Measurements from ENCODE around the gene OAS3.

Gene OAS3

DNA sequence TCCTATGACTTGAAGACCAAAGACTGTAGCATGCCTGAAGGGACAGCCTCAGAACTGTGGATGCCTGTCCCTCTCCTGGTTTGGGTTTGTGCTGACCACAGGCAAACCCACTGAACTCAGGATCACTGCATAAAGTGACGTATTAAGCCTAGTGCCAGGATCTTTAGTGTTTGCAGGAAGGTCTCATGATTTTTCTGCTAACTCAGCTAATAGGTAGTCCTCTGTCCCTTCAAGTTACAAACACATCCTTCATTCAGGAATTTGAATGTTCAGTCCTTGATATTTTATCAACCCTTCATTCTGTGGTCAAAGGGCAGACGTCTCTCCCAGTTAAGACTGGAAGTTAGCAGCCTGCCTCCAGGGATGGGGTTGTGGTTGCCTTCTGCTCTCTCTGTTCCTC is 10.3 kb upstream of the OAS3 start:
- Histone ChIP-seq H3K36me3 (ENCODE audit: insufficient read depth) (no peaks in the 10 kb centered on the region), H3K79me2 (ENCODE audit: insufficient read depth, low read depth) (no peaks in the 10 kb centered on the region), H3K27me3 (ENCODE audit: insufficient read depth, low read depth) (no peaks in the 10 kb centered on the region), H3K27ac (no peak overlapping the region), H3K4me2 (no peak overlapping the region), H3K4me3 (IDR thresholded peaks at IDR 0.05; ENCODE audit: insufficient read depth, low read depth, low read length) (no peak overlapping the region), H2AFZ (ENCODE audit: low read depth) (no peak overlapping the region), H3K4me1 (ENCODE audit: low read depth, poor library complexity, severe bottlenecking) (no peaks in the 10 kb centered on the region), H3K9ac (no peak overlapping the region), H4K20me1 (ENCODE audit: insufficient read depth) (no peaks in the 10 kb centered on the region)
- TF ChIP-seq, protein P1, sequence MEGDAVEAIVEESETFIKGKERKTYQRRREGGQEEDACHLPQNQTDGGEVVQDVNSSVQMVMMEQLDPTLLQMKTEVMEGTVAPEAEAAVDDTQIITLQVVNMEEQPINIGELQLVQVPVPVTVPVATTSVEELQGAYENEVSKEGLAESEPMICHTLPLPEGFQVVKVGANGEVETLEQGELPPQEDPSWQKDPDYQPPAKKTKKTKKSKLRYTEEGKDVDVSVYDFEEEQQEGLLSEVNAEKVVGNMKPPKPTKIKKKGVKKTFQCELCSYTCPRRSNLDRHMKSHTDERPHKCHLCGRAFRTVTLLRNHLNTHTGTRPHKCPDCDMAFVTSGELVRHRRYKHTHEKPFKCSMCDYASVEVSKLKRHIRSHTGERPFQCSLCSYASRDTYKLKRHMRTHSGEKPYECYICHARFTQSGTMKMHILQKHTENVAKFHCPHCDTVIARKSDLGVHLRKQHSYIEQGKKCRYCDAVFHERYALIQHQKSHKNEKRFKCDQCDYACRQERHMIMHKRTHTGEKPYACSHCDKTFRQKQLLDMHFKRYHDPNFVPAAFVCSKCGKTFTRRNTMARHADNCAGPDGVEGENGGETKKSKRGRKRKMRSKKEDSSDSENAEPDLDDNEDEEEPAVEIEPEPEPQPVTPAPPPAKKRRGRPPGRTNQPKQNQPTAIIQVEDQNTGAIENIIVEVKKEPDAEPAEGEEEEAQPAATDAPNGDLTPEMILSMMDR (conservative IDR thresholded peaks at IDR 0.05; ENCODE audit: low read depth, low read length) = no peak

DNA sequence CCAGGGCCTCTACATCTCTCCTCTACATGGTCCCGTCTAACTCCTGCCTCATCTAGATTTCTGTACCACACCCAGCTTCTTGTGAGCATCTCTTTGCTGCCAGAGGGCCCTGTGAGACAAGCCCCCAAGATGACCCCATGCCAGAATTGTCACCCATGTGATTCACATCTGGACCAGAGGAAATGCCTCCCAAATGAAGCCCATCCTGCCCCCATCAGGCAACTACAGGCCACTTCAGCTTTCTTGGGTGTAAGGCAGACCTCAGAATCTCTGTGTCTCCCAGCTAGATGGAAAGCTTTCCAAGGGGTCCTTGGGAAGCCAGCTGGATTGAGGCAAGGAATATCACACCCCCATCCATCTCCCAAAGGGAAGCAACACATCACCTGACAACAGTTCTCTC is 9.3 kb upstream of the OAS3 start:
- Histone ChIP-seq H3K4me1 (ENCODE audit: low read depth, poor library complexity, severe bottlenecking) (no peaks in the 10 kb centered on the region), H3K27me3 (ENCODE audit: insufficient read depth, low read depth) (no peaks in the 10 kb centered on the region), H3K4me3 (IDR thresholded peaks at IDR 0.05; ENCODE audit: insufficient read depth, low read depth, low read length) (no peak overlapping the region), H3K9ac (no peak overlapping the region), H4K20me1 (ENCODE audit: insufficient read depth) (no peaks in the 10 kb centered on the region), H3K36me3 (ENCODE audit: insufficient read depth) (no peaks in the 10 kb centered on the region), H3K27ac (no peak overlapping the region), H3K4me2 (no peak overlapping the region), H2AFZ (ENCODE audit: low read depth) (no peak overlapping the region), H3K79me2 (ENCODE audit: insufficient read depth, low read depth) (no peaks in the 10 kb centered on the region)
- TF ChIP-seq, protein P1 (conservative IDR thresholded peaks at IDR 0.05; ENCODE audit: low read depth, low read length) = no peak

DNA sequence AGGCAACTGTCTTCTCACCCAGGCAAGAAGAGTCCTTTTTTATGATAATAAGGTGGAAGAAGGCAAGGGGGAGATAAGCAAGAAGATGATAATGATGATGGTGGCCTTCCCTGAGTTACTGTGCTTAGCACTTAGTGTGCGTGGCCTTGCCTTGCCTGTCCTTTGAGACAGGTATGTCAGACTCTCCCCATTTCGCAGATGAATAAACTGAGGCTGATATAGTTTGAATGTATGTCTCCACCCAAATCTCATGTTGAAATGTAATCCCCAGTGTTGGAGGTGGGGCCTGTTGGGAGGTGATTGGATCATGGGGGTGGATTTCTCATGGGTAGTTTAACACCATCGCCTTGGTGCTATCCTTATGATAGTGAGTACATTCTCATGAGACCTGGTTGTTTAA is 8.6 kb upstream of the OAS3 start:
- Histone ChIP-seq H2AFZ (ENCODE audit: low read depth) (no peak overlapping the region), H3K79me2 (ENCODE audit: insufficient read depth, low read depth) (no peaks in the 10 kb centered on the region), H3K4me3 (IDR thresholded peaks at IDR 0.05; ENCODE audit: insufficient read depth, low read depth, low read length) (no peak overlapping the region), H3K9ac (no peak overlapping the region), H3K27me3 (ENCODE audit: insufficient read depth, low read depth) (no peaks in the 10 kb centered on the region), H3K4me2 (no peak overlapping the region), H4K20me1 (ENCODE audit: insufficient read depth) (no peaks in the 10 kb centered on the region), H3K27ac (no peak overlapping the region), H3K36me3 (ENCODE audit: insufficient read depth) (no peaks in the 10 kb centered on the region), H3K4me1 (ENCODE audit: low read depth, poor library complexity, severe bottlenecking) (no peaks in the 10 kb centered on the region)
- TF ChIP-seq, protein P1 (conservative IDR thresholded peaks at IDR 0.05; ENCODE audit: low read depth, low read length) = no peak

DNA sequence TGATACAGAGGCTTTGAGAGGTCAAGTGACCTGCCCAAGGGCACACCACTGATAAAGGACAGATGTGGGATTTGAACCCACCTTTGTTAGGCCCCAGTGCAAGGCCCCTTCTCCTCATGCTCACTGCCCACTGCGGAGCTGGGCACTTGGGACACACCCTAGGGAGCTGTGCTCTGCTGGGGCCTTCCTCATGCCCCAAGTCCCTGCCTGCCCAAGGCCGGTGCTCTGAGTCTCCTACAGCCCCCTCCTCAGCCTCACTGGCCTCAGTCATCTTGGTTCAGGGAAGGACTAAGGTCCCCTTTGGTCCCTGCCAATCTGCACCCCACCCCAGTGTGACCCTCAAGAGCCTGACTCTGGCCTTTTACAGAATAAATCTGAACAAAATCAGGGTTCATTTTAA is 7.9 kb upstream of the OAS3 start:
- Histone ChIP-seq H3K36me3 (ENCODE audit: insufficient read depth) (no peaks in the 10 kb centered on the region), H3K9ac (no peak overlapping the region), H3K4me2 (no peak overlapping the region), H2AFZ (ENCODE audit: low read depth) (no peak overlapping the region), H3K27me3 (ENCODE audit: insufficient read depth, low read depth) (no peaks in the 10 kb centered on the region), H3K27ac (no peak overlapping the region), H3K4me1 (ENCODE audit: low read depth, poor library complexity, severe bottlenecking) (no peaks in the 10 kb centered on the region), H3K4me3 (IDR thresholded peaks at IDR 0.05; ENCODE audit: insufficient read depth, low read depth, low read length) (no peak overlapping the region), H4K20me1 (ENCODE audit: insufficient read depth) (no peaks in the 10 kb centered on the region), H3K79me2 (ENCODE audit: insufficient read depth, low read depth) (no peaks in the 10 kb centered on the region)
- TF ChIP-seq, protein P1 (conservative IDR thresholded peaks at IDR 0.05; ENCODE audit: low read depth, low read length) = no peak

Data from KMS-11 (cell line).